Adrenal gland (tissue), 5 donors: ENCODE data around the gene ZNF717.

Source experiments
- CTCF ChIP-seq, 6 experiments: fragments of 450-650 bp in 4 of 6; fragments of 200-600 bp in 2 of 6; sonication (generic) in 1 of 6; IDR thresholded peaks; 1 replicate in 5 of 6; 2 replicates in 1 of 6; pipeline versions ENCODE4 v1.5.1 to v1.8.0; 2016 to 2021; ENCODE audit warnings: antibody characterized with exemption in 6 of 6, mild to moderate bottlenecking in 2 of 6, moderate library complexity in 1 of 6
- POLR2A ChIP-seq, 2 donors: fragments of 450-650 bp; IDR thresholded peaks; one replicate each; pipeline ENCODE4 v1.6.1; 2017; ENCODE audit warnings: antibody characterized with exemption in 2 of 2, mild to moderate bottlenecking in 2 of 2, moderate library complexity in 1 of 2
- donor health status: DM: no; HTN: no; CAD: no.

GRCh38 chr3:75814797-75815196 lies 29.4 kb upstream of the ZNF717 start:
- TF ChIP-seq CTCF (IDR thresholded peaks at IDR 0.05) (no peak), POLR2A (IDR thresholded peaks at IDR 0.05) (no peak)
